Ovary (tissue), 3 donors: ENCODE data around the gene ZNF319.

ENCODE experiments used
- EP300 ChIP-seq: sonication (generic); formaldehyde crosslinking; IDR thresholded peaks from one replicate; pipeline ENCODE4 v1.6.1; 2017; ENCODE audit warnings: antibody characterized with exemption
- TF ChIP-seq, protein P1 (sequence below), 3 donors: fragments of 450-650 bp in 2 of 3; fragments of 200-600 bp in 1 of 3; IDR thresholded peaks; one replicate each; pipeline versions ENCODE4 v1.5.1 to v1.8.0; 2016 to 2022; ENCODE audit warnings: antibody characterized with exemption in 3 of 3, mild to moderate bottlenecking in 1 of 3
- donor health status: DM: no; HTN: no; CAD: no.

DNA sequence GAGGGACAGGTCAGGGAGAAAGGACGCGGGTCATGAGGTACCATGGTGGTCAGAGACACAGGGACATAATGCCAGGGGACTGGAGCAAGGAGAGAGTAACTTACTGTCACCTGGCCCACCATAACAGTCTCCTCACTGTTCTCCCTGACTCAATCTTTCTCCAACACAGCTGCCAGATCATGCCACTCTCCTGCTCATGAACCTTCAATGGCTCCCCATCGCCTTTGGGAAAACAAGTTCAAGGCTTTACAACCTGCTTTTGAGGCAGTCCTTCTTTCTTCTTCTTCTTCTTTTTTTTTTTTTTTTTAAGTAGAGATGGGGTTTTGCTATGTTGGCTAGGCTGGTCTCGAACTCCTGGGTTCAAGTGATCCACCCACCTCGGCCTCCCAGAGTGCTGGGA lies 52.4 kb downstream of the ZNF319 start:
- TF ChIP-seq, protein P1, sequence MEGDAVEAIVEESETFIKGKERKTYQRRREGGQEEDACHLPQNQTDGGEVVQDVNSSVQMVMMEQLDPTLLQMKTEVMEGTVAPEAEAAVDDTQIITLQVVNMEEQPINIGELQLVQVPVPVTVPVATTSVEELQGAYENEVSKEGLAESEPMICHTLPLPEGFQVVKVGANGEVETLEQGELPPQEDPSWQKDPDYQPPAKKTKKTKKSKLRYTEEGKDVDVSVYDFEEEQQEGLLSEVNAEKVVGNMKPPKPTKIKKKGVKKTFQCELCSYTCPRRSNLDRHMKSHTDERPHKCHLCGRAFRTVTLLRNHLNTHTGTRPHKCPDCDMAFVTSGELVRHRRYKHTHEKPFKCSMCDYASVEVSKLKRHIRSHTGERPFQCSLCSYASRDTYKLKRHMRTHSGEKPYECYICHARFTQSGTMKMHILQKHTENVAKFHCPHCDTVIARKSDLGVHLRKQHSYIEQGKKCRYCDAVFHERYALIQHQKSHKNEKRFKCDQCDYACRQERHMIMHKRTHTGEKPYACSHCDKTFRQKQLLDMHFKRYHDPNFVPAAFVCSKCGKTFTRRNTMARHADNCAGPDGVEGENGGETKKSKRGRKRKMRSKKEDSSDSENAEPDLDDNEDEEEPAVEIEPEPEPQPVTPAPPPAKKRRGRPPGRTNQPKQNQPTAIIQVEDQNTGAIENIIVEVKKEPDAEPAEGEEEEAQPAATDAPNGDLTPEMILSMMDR (IDR thresholded peaks at IDR 0.05), result no peak
- no peak for TF ChIP-seq EP300
